Stomach (tissue), 9 donors: ENCODE results near the gene FAM240A. TPM values are rescaled to one million over a fixed set of nuclear protein-coding genes. Genes with fewer than 3 reads are reported as not detected.

ENCODE experiments used
- DNase-seq, 2 donors: peaks; one replicate each; pipeline versions ENCODE4 v3.0.0 to v3.0.0-alpha.2; 2013 to 2019
- H3K27ac ChIP-seq, 5 donors: fragments of 200-600 bp in 4 of 5; sonication (generic) in 4 of 5; one replicate each; pipeline ENCODE4 v1.5.1; 2013 to 2019; ENCODE audit warnings: mild to moderate bottlenecking in 1 of 5, moderate library complexity in 1 of 5
- H3K27me3 ChIP-seq, 3 donors: fragments of 200-600 bp; sonication (generic); one replicate each; pipeline ENCODE4 v1.5.1; 2017 to 2019; ENCODE audit warnings: mixed run types in 1 of 3
- H3K36me3 ChIP-seq, 4 donors: fragments of 200-600 bp; sonication (generic); 1 replicate in 3 of 4; 2 replicates in 1 of 4; pipeline ENCODE4 v1.5.1; 2016 to 2019
- H3K4me1 ChIP-seq, 4 donors: fragments of 200-600 bp; sonication (generic); one replicate each; pipeline ENCODE4 v1.5.1; 2016 to 2019
- H3K4me3 ChIP-seq, 4 donors: fragments of 200-600 bp; sonication (generic) in 3 of 4; one replicate each; pipeline ENCODE4 v1.5.1; 2016 to 2019; ENCODE audit warnings: mild to moderate bottlenecking in 1 of 4
- H3K9me3 ChIP-seq, 4 donors: fragments of 200-600 bp; sonication (generic); one replicate each; pipeline ENCODE4 v1.5.1; 2016 to 2019
- EP300 ChIP-seq: sonication (generic); formaldehyde crosslinking; IDR thresholded peaks from one replicate; pipeline ENCODE4 v1.6.1; 2017; ENCODE audit warnings: antibody characterized with exemption
- POLR2A ChIP-seq, 4 donors: fragments of 450-650 bp; IDR thresholded peaks; one replicate each; pipeline ENCODE4 v1.6.1; 2016; ENCODE audit warnings: antibody characterized with exemption in 4 of 4, control low read depth in 2 of 4, mild to moderate bottlenecking in 1 of 4, moderate library complexity in 1 of 4
- POLR2AphosphoS5 ChIP-seq, 3 donors: sonication (generic); formaldehyde crosslinking; IDR thresholded peaks; one replicate each; pipeline ENCODE4 v1.6.1; 2016; ENCODE audit warnings: antibody characterized with exemption in 3 of 3
- WGBS, 5 donors: extraction: QIAGEN DNeasy Blood & Tissue Kit in 3 of 5; methylation state at CpG; one replicate each; pipeline versions ENCODE4 v1.1.5 to v1.1.7; 2013 to 2018; 5-methylcytosine and 5-hydroxymethylcytosine counted together
- intact Hi-C: fragments of 100-400 bp; cut with DNase I; formaldehyde crosslinking; loops from one replicate; pipeline ENCODE4 v1.15.1; 2023; ENCODE audit warnings: low total_unique reads
- polyA plus RNA-seq, 3 donors: library from polyadenylated mRNA; stranded (reverse); fragments of 200-250 nt; gene quantifications; one replicate each; pipeline ENCODE4 v1.2.3, GENCODE V29; 2013
- total RNA-seq, 5 donors: library from RNA; depleted of rRNA; stranded (reverse); fragments of >200 nt; gene quantifications; one replicate each; pipeline versions ENCODE4 v1.1.0 to v1.2.3, GENCODE V29; 2014 to 2016
- TF ChIP-seq, protein P1 (sequence below), 7 experiments: fragments of 450-650 bp in 4 of 7; fragments of 200-600 bp in 3 of 7; sonication (generic) in 3 of 7; IDR thresholded peaks; one replicate each; pipeline ENCODE4 v1.5.1; 2016 to 2019; ENCODE audit warnings: antibody characterized with exemption in 7 of 7, control low read depth in 2 of 7, mild to moderate bottlenecking in 1 of 7
- donor health status: healthy with polysubstance abuse.
- donor health status: Bipolar disorder and iron deficiency.
- donor health status: healthy.

The FAM240A gene
- total and polyA plus RNA-seq, 8 donors: not detected

DNA sequence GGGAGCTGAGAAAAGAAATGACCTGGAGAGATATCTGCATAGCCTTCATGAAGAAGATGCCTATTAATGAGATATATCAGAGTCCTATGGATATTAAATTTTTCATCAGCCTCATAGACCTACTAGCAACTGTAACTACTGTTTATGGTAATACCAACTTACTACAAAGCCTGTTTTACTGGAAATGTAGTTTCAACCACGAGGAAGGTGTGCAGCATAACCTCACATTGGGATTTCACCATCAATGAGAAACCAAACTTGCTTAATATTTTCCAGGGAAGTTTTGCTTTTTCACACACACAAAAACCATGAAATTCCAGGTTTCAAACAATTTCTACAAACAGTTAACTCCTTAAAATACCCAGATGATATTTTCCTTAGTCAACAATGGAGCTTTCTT, 31.4 kb downstream of the FAM240A start:
- no peak for DNase-seq
- H3K36me3 ChIP-seq: no peaks in the 10 kb centered on the region
- H3K4me3 ChIP-seq: no peak overlapping the region
- no peaks in the 10 kb centered on the region for H3K27me3 ChIP-seq
- no peak overlapping the region for H3K27ac ChIP-seq
- TF ChIP-seq POLR2AphosphoS5 (IDR thresholded peaks at IDR 0.05): no peak
- TF ChIP-seq EP300: no peak
- TF ChIP-seq, protein P1, sequence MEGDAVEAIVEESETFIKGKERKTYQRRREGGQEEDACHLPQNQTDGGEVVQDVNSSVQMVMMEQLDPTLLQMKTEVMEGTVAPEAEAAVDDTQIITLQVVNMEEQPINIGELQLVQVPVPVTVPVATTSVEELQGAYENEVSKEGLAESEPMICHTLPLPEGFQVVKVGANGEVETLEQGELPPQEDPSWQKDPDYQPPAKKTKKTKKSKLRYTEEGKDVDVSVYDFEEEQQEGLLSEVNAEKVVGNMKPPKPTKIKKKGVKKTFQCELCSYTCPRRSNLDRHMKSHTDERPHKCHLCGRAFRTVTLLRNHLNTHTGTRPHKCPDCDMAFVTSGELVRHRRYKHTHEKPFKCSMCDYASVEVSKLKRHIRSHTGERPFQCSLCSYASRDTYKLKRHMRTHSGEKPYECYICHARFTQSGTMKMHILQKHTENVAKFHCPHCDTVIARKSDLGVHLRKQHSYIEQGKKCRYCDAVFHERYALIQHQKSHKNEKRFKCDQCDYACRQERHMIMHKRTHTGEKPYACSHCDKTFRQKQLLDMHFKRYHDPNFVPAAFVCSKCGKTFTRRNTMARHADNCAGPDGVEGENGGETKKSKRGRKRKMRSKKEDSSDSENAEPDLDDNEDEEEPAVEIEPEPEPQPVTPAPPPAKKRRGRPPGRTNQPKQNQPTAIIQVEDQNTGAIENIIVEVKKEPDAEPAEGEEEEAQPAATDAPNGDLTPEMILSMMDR (IDR thresholded peaks at IDR 0.05): no peak
- TF ChIP-seq POLR2A (IDR thresholded peaks at IDR 0.05): no peak
- intact Hi-C loops: no loop called here
- peaks cover 0 to 12% (median 11%) of the 10 kb centered on the region in 4 donors for H3K9me3 ChIP-seq
- H3K4me1 ChIP-seq: no peaks in the 10 kb centered on the region
- 64 to 79% (median 66%) methylated on average over 1 of the region's 1 CpG for WGBS, 5 donors

DNA sequence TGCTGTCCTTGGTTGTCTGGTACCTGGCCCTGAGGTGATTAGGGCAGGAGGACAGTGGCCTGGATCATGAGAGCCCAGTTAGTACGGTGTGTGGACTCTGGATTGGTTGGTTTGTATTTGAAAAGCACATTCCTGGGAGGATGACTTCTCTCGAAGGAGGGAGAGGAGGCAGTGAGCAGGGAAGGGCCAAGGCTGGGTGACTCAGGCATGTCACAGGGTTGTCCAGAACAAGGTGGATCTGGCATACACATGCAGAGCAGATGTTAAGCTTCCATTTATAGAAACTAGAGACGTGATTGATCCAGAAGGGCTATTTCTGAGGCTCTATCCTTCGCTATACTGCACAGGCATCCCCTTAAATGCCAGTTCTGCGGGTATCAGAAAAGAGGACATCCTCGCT, 34.4 kb downstream of the FAM240A start:
- no peaks in the 10 kb centered on the region for H3K36me3 ChIP-seq
- intact Hi-C loops: no loop called here
- H3K4me3 ChIP-seq: no peak overlapping the region
- DNase-seq: no peak
- peaks cover 0 to under 1% (median under 1%) of the 10 kb centered on the region in 4 donors for H3K9me3 ChIP-seq
- 50 to 65% (median 55%) methylated on average over 6 of the region's 6 CpGs for WGBS, 5 donors
- H3K27me3 ChIP-seq: no peaks in the 10 kb centered on the region
- H3K4me1 ChIP-seq: no peaks in the 10 kb centered on the region
- TF ChIP-seq, protein P1 (IDR thresholded peaks at IDR 0.05): no peak
- TF ChIP-seq EP300 (no peak), POLR2AphosphoS5 (IDR thresholded peaks at IDR 0.05) (no peak), POLR2A (IDR thresholded peaks at IDR 0.05) (no peak)
- H3K27ac ChIP-seq: no peak overlapping the region

DNA sequence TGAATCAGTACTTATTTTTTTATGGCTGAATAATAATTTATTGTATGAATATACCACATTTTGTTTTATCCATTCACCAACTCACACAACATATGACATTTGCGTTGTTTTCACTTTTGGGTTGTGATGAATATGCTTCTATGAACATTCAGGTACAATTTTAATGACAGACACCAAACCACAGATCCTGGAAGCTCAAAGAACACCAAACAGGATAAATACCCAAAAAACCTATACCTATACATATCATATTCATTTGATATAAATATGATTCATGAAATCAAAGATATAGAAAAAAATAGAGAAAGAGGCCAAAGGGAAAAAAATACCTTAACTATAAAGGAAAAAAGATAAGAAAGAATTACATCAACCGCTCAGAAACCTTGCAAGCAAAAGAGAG, 35.8 kb downstream of the FAM240A start:
- H3K4me3 ChIP-seq: no peak overlapping the region
- H3K4me1 ChIP-seq: no peaks in the 10 kb centered on the region
- TF ChIP-seq POLR2A (IDR thresholded peaks at IDR 0.05) (no peak), EP300 (no peak), POLR2AphosphoS5 (IDR thresholded peaks at IDR 0.05) (no peak)
- TF ChIP-seq, protein P1 (IDR thresholded peaks at IDR 0.05): no peak
- H3K36me3 ChIP-seq: no peaks in the 10 kb centered on the region
- intact Hi-C loops: no loop called here
- peaks cover 0 to 11% (median 6%) of the 10 kb centered on the region in 4 donors for H3K9me3 ChIP-seq
- no peaks in the 10 kb centered on the region for H3K27me3 ChIP-seq
- DNase-seq: no peak
- WGBS, 5 donors: 49 to 94% (median 86%) methylated on average over 2 of the region's 2 CpGs
- no peak overlapping the region for H3K27ac ChIP-seq

DNA sequence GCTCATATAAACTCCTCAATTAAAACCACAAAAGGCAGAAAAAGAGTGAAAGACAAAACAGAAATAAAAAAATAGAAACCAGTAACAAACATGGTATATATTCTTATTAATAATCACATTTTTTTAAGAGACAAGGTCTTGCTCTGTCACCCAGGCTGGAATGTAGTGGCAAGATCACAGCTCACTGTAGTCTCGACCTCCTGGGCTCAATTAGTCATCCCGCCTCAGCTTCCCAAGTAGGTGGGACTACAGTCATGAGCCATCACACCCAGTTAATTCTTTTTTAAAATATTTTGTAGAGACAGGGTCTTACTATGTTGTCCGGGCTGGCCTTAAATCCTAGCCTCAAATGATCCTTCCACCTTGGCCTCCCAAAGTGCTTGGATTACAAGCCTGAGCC, 37.1 kb downstream of the FAM240A start:
- WGBS, 5 donors: 78 to 87% (median 85%) methylated on average over 3 of the region's 3 CpGs

More for the DNA sequence above, 37.1 kb downstream of the FAM240A start:
- no peaks in the 10 kb centered on the region for H3K36me3 ChIP-seq
- TF ChIP-seq POLR2AphosphoS5 (IDR thresholded peaks at IDR 0.05) (no peak), EP300 (no peak), POLR2A (IDR thresholded peaks at IDR 0.05) (no peak)
- TF ChIP-seq, protein P1 (IDR thresholded peaks at IDR 0.05): no peak
- intact Hi-C loops: no loop called here
- no peaks in the 10 kb centered on the region for H3K27me3 ChIP-seq
- DNase-seq: no peak
- H3K27ac ChIP-seq: no peak overlapping the region
- H3K4me3 ChIP-seq: no peak overlapping the region
- H3K9me3 ChIP-seq: peaks cover 0 to 11% (median 6%) of the 10 kb centered on the region in 4 donors
- H3K4me1 ChIP-seq: no peaks in the 10 kb centered on the region
